Kidney epithelial cell (primary cell): ENCODE measurements around the gene OTOGL. TPM values are rescaled to one million over a fixed set of nuclear protein-coding genes. Genes with fewer than 3 reads are reported as not detected.

Experiments used
- DNase-seq: peaks from one replicate; pipeline ENCODE4 v3.0.0-alpha.2; 2010; ENCODE audit warnings: low read depth
- H3K27me3 ChIP-seq: 2 replicates; pipeline ENCODE4 v1.6.0; 2011; ENCODE audit warnings: low read length; ENCODE audit not compliant: control insufficient read depth, insufficient read depth
- H3K36me3 ChIP-seq: 2 replicates; pipeline ENCODE4 v1.5.1; 2011; ENCODE audit warnings: low read length; ENCODE audit not compliant: control insufficient read depth, insufficient read depth
- H3K4me3 ChIP-seq: 2 replicates; pipeline ENCODE4 v1.5.1; 2011; ENCODE audit warnings: low read depth, mild to moderate bottlenecking, control low read depth, low read length
- total RNA-seq: library from RNA; depleted of rRNA; stranded (reverse); fragments of >200 nt; gene quantifications from 2 replicates; pipeline ENCODE4 v1.2.3, GENCODE V29; 2015
- TF ChIP-seq, protein P1 (sequence below): IDR thresholded peaks from 2 replicates; pipeline ENCODE4 v1.5.1; 2011; ENCODE audit warnings: mild to moderate bottlenecking, moderate library complexity, low read length, control low read depth, inconsistent platforms; ENCODE audit not compliant: insufficient read depth, poor library complexity, severe bottlenecking

OTOGL gene
- total RNA-seq, 1 donor from 2014 or later = 0.33 TPM

DNA sequence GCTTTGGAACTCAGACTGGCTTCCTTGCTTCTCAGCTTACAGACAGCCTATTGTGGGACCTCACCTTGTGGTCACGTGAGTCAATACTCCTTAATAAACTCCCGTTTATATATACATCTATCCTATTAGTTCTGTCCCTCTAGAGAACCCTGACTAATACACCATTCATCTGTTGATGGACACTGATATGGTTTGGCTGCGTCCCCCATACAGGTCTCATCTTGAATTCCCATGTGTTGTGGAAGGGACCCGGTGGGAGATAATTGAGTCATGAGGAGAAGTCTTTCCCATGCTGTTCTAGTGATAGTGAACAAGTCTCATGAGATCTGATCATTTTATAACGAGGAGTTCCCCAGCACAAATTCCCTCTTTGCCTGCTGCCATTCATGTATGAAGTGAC is 57.0 kb downstream of the OTOGL start:
- no peaks in the 10 kb centered on the region for H3K27me3 ChIP-seq
- no peak overlapping the region for H3K4me3 ChIP-seq
- DNase-seq = no peak
- H3K36me3 ChIP-seq = no peaks in the 10 kb centered on the region
- TF ChIP-seq, protein P1, sequence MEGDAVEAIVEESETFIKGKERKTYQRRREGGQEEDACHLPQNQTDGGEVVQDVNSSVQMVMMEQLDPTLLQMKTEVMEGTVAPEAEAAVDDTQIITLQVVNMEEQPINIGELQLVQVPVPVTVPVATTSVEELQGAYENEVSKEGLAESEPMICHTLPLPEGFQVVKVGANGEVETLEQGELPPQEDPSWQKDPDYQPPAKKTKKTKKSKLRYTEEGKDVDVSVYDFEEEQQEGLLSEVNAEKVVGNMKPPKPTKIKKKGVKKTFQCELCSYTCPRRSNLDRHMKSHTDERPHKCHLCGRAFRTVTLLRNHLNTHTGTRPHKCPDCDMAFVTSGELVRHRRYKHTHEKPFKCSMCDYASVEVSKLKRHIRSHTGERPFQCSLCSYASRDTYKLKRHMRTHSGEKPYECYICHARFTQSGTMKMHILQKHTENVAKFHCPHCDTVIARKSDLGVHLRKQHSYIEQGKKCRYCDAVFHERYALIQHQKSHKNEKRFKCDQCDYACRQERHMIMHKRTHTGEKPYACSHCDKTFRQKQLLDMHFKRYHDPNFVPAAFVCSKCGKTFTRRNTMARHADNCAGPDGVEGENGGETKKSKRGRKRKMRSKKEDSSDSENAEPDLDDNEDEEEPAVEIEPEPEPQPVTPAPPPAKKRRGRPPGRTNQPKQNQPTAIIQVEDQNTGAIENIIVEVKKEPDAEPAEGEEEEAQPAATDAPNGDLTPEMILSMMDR = no peak

DNA sequence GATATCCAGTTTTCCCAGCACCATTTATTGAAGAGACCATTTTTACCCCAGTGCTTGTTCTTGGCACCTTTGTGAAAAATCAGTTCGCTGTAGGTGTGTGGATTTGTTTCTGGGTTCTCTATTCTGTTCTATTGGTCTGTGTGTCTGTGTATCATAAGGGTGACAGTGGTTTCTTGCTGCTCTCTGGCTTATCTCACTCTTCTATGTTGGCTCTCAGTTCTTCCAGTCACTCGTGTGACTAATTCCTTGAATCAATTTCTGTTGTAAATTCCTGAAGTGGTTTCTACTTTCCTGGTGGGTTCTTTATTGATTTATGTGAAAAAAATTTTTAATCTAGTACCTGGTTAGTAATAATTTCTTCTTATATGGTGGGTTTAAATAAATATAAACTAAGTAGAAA is 58.3 kb downstream of the OTOGL start:
- Histone ChIP-seq H3K4me3 (no peak overlapping the region), H3K36me3 (no peaks in the 10 kb centered on the region), H3K27me3 (no peaks in the 10 kb centered on the region)
- TF ChIP-seq, protein P1 = no peak
- no peak for DNase-seq

DNA sequence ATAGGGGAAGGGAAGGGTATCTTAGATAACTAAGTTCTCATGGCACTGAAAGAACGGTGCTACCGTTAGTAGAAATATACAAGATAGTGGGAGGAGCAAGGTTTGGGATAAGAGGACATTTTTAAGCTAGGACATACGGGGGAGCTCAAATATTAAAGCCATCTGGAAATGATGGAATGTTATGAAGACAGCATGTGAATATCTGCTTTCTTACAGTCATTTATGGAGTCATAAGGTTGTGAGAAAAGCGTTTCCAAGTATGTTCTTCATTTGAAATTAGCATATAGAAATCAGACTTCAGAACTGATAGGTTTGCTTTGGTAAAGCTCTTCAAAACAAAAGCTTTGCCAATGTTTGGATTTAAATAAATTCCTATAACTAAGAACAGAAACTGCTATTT is 62.3 kb downstream of the OTOGL start:
- no peaks in the 10 kb centered on the region for H3K36me3 ChIP-seq
- H3K27me3 ChIP-seq = no peaks in the 10 kb centered on the region
- no peak for DNase-seq
- TF ChIP-seq, protein P1 = no peak
- H3K4me3 ChIP-seq = no peak overlapping the region

DNA sequence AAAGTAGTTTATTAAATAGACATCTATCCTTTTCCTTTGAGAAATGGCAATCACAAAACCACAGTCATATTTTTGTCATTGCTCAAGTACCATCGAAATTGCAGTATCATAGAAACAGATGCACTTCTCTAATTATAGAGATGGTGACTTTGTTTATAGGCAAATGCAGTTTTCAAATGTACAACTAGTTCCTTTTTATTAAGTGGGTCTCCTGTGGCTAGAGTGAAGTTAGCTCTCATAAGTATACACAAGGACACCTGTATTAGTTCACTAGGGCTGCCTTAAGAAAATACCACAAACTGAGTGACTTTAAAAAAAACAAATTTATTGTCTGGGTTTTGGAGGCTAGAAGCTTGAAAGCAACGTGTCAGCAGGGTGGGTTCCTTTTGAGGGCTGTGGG is 62.8 kb downstream of the OTOGL start:
- H3K27me3 ChIP-seq = no peaks in the 10 kb centered on the region
- TF ChIP-seq, protein P1 = no peak
- no peak for DNase-seq
- H3K36me3 ChIP-seq = no peaks in the 10 kb centered on the region
- no peak overlapping the region for H3K4me3 ChIP-seq

DNA sequence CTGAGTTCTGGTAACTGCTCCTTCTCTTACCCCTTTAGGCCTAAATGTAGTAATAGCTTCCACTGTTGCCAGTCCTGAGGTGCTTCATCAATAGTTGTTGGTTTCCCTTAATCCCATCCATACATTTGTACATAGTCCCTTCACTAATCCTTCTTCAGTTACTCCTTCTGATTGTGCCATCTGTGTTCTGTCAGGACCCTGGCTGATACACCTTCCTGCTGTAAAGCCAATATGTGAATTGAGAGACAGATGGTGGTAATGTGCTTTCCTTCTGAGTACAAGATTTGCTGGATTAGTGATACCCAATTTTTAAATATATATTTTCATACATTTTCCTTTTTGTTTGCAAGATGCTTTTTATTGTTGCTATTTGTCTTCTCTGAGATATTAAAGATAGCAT is 66.4 kb downstream of the OTOGL start:
- TF ChIP-seq, protein P1 = no peak
- Histone ChIP-seq H3K27me3 (no peaks in the 10 kb centered on the region), H3K36me3 (no peaks in the 10 kb centered on the region), H3K4me3 (no peak overlapping the region)
- DNase-seq = no peak

DNA sequence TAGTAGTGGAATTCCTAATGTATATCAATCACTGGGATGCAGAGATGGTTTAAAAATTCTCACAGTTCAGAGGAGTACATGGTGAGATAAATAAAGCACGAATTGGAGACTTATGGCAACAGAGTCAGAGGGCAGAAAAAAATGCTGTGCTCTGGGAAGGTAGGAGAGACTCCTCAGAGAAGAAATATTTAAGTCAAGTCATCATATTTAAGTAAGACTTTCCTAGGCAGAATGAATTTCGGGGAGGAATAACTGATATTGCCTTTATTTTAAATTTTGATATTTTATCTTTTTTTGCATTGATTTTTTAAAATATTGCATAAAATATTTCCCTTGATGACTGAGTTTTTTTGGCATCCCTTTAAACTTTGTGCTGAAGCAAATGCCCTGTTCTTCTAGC is 67.4 kb downstream of the OTOGL start:
- TF ChIP-seq, protein P1 = no peak
- H3K36me3 ChIP-seq = no peaks in the 10 kb centered on the region
- H3K4me3 ChIP-seq = no peak overlapping the region
- H3K27me3 ChIP-seq = no peaks in the 10 kb centered on the region
- no peak for DNase-seq
